Adipose tissue (tissue), 3 donors: ENCODE measurements around the gene MTRF1. TPM values are rescaled to one million over a fixed set of nuclear protein-coding genes. Genes with fewer than 3 reads are reported as not detected.
A peak's percentile ranks its signal among the peaks of the same experiment; 100 is the strongest.
"Not testable (repeated sequence)": the region's sequence is repeated elsewhere in the genome, so short reads cannot be mapped to it uniquely, and the experiment has no call there.

ENCODE experiments used
- H3K27ac ChIP-seq: one replicate; pipeline ENCODE4 v1.5.1; 2013; ENCODE audit warnings: low read depth, low read length
- WGBS, 3 donors: extraction: QIAGEN DNeasy Blood & Tissue Kit; methylation state at CpG; one replicate each; pipeline ENCODE4 v1.1.7; 2013; 5-methylcytosine and 5-hydroxymethylcytosine counted together
- polyA plus RNA-seq, 3 donors: library from polyadenylated mRNA; stranded (reverse); fragments of 200-250 nt; gene quantifications; one replicate each; pipeline ENCODE4 v1.2.3, GENCODE V29; 2013
- donor health status: healthy with polysubstance abuse.
- donor health status: Bipolar disorder and iron deficiency.
- donor health status: healthy.

The MTRF1 gene
- polyA plus RNA-seq, 3 donors, result 5.2 to 6.0 (median 5.6) TPM

DNA sequence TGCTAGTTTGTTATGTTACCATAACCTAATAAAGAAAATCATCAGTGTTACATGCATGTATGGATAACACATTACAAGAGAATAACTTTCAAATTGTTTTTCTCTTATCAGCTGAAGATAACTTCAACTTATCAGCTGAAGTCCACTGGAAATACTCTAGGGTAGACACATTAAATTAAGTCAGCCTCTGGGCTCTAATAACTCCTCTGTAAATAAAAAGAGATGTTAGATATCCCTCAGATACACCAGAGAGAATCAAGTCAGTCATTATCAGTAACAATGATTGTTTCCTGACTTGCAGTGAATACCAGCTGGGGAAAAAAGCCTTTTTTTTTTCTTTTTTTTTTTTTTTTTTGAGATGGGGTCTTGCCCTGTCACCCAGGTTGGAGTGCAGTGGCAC, 67.4 kb downstream of the MTRF1 start:
- H3K27ac ChIP-seq, result no peak overlapping the region

DNA sequence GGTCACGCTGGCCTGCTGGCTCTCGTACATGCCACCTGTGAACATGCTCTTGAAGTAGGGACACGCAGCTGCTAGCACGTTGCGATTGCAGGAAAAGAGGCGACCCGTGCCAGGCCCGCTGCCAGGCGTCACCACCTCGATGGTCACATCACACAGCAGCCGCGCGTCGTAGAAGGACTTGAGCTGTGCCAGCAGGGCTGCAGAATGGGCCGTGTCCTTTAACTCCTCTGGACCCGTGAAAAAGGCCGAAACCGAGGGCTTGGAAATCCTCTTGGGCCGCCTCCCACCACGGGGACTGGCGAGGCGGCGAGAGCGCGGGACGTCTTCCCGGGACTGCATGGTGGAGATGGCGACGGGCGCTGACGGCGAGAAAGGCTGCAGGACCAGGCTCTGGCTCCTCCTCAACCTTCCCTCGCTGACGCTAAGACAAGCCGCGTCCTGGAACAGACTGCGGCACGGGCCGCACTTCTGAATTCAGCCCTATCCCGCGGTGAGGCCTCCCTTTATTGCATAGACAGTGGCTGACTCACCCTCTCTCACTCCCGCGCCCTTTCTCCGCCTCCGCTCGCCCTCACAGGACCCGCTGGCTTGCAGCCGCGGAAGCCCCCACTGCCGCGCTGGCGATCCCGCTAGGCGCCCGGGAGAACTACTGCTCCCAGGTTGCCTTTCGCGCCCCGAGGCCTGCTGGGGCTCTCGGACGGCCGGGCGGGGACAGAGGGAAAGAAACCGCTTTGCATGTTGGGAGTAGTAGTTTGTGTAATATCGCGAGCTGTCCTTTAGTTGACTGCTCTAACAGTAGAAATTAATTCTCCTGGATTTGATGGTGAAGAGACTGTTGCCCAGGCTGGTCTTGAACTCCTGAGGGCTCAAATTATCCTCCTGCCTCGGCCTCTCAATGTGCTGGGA, 69.2 kb downstream of the MTRF1 start, which contains the start of gene KBTBD7:
Gene KBTBD7, minus strand, starts transcription at position 651 of the 906 bp plus-strand sequence. Its CDS starts 312 bp downstream, at position 339.
- peak within 1 kb of the TSS; percentile 72 for H3K27ac ChIP-seq
- WGBS, 3 donors, result 3 to 11% (median 10%) methylated on average over 61 to 66 of the region's 66 CpGs

DNA sequence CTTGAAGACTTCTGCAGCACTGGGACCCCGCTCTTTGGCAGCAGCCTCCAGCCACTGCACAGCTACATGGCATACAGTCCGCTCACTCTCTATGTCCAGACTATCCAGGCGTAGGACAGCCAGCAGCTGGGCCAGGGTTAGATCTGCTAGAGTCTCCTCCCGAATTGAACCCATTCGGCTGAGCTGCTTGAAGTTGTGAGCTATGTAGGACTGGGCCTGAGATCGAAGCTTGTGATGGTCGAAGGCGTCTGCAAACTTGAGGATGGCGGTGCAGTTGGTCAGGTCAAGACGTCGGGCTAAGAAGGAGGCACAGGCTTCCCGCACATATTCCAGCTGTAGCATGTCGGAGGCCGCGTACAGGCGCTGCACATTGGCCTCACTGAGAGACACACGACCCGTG, 69.9 kb downstream of the MTRF1 start:
- 92 to 98% (median 95%) methylated on average over 18 of the region's 18 CpGs for WGBS, 3 donors
- no peak overlapping the region for H3K27ac ChIP-seq

DNA sequence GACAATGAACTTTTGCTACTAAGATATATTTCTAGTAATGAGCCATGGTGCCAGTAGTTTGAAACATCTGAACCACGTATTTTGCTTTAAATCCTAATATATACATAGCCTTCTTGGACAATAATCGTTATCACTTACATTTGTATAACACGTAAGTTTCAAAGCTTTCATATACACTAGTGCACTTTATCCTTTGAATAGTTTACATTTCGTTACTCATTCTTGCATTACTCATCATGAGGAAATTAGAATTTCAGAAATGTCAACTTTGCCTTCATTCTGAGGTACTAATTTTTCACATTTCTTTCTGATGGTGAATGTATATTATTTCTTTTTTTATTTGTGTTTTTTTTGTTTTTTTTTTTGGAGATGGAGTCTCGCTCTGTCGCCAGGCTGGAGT, 74.8 kb downstream of the MTRF1 start:
- WGBS, 3 donors, result 90 to 94% (median 92%) methylated on average over 6 of the region's 6 CpGs
- H3K27ac ChIP-seq, result no peak overlapping the region

DNA sequence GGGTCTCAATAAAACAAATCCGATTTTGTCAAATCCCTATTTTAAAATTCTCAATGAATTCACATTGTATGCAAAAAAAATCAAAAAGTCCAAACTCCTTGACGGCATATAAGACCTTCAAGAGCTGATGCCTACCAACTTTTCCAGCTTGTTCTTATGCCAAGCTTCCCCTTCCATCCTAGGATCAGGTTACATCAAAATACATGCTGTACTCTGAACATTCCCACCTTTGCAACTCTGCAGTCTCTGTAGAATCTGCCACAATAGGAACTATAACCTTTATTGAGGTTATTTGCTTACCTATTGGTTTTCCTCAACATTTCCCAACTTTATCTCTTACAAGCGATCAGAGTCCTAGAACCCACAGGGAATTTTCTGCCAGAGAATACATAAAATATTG, 76.9 kb downstream of the MTRF1 start:
- no peak overlapping the region for H3K27ac ChIP-seq
- WGBS, 3 donors, result 90 to 92% (median 92%) methylated on average over 3 of the region's 3 CpGs

DNA sequence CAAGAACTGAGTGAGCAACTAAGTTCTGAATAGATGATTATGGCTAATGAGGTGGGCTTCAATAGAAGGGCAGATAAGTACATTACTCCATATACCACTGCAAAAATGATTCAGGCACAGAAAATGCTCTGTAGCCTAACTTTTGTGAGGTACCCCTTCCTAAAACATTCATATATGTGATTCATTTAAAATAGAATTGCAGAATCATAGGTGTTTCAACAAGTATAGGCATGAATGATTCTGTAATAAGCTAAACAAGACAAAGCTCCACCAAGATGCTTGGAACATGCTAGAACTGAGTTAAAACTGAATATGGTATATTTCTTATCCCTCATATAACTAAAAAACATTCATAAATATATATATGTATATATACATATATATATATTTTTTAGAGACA, 81.1 kb downstream of the MTRF1 start:
- H3K27ac ChIP-seq, result no peak overlapping the region

DNA sequence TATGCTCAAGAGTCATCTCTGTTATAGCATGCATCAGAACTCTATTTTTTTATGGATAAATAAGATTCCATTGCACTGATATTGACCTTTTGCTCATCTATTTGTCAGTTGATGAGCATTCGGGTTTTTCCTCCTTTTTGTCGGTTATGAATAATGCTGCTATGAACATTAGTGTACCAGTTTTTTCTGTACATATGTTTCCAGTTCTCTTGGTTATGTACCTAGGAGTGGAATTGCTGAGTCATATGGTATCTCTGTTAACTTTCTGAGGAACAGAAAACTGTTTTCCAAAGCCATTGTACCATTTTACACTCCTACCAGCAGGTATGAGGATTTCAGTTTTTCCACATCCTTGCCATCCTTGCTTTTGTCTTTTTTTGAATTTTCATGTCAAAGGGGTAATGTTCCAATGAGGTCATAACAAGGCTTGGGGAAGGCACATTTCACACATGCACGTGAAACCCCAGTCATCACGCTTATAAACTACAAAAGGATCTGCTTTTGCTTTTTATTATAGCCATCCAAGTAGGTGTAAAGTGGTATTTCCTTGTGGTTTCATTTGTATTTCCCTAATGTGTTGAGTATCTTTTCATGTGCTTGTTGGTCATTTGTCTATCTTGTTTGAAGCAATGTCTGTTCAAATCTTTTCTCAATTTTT, 83.7 kb downstream of the MTRF1 start:
- no peak overlapping the region for H3K27ac ChIP-seq
- 74 to 94% (median 88%) methylated on average over 4 of the region's 4 CpGs for WGBS, 3 donors

DNA sequence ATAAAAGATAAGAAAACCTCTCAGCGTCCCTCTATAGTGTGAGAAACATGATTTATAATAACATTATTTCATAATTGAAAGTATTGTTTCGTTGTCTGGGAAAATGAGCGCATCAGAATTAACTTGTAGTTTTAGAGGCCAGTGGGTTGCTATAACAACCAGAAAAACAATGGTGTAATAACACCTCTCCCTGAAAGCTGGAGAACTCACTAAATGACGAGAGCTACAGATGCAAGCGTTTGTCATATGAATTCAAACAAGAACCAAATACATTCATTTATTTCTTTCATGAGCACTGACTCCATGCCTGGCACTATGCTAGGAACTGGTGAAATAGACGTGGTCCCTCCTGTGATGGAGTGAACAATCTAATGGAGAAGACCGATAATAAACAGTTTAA, 85.3 kb downstream of the MTRF1 start:
- WGBS, 3 donors, result 56 to 84% (median 61%) methylated on average over 7 of the region's 7 CpGs
- no peak overlapping the region for H3K27ac ChIP-seq

DNA sequence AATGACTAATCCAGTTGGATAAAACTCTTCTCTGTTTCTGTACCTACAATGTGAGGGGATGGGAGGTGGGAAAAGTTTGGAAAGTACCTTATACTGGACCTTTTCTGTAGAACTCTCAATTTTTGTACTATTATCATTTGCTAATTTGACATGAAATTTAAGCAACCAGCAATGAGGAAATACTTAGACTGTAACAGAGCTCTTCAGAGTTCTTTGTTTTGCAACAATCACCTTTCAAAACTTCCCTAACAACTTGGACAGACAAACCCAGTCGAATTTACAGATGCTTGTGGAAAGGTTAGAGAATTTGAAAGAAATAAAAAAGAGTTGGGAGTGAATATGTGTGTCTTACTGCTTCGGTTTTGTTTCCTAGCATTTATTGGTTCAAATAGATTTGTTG, 85.8 kb downstream of the MTRF1 start:
- no peak overlapping the region for H3K27ac ChIP-seq
- 20 to 33% (median 22%) methylated on average over 2 of the region's 2 CpGs for WGBS, 3 donors

DNA sequence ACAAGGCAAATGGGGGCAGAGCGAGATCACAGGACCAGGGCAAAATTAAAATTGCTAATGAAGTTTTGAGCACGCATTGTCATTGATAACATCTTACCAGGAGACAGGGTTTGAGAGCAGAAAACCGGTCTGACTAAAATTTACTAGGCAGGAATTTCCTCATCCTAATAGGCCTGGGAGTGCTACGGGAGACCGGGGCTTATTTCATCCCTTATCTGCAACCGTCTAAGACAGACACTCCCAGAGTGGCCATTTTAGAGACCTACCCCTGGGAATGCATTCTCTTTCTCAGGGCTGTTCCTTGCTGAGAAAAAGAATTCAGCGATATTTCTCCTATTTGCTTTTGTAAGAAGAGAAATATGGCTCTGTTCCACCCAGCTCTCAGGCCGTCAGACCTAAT, 87.8 kb downstream of the MTRF1 start:
- H3K27ac ChIP-seq, result not testable (repeated sequence)
- WGBS, 3 donors, result 88 to 93% (median 93%) methylated on average over 8 of the region's 8 CpGs

Other genes starting within 250 kb of the MTRF1 start
- 10 to 100 TPM; 26.1 to 36.4 (median 26.8) TPM for gene ELF1, start 244.3 kb downstream of the MTRF1 start, polyA plus RNA-seq
- gene WBP4, start 202.1 kb downstream of the MTRF1 start, polyA plus RNA-seq, result 10 to 100 TPM in 2 of 3 donors, 1 to 10 TPM in 1; 3.8 to 11.1 (median 10.8) TPM
- gene KBTBD6, start 130.8 kb downstream of the MTRF1 start, polyA plus RNA-seq, result 1 to 10 TPM; 1.5 to 2.1 (median 1.7) TPM
- gene KBTBD7, start 69.0 kb downstream of the MTRF1 start, polyA plus RNA-seq, result 1 to 10 TPM; 1.6 to 2.5 (median 2.0) TPM
- gene NAA16, start 47.7 kb upstream of the MTRF1 start, polyA plus RNA-seq, result 1 to 10 TPM; 4.2 to 8.4 (median 6.1) TPM
- 100 to 1,000 TPM in 1 of 3 donors, 10 to 100 TPM in 1, 1 to 10 TPM in 1; 9.3 to 114 (median 88.3) TPM for gene RGCC, start 194.0 kb upstream of the MTRF1 start, polyA plus RNA-seq